GM23338 (cell line): ENCODE data around the gene GRM2. TPM values are rescaled to one million over a fixed set of nuclear protein-coding genes. Genes with fewer than 3 reads are reported as not detected.

ENCODE experiments used
- ATAC-seq: fragments of 200-7000 bp; cut with Tn5 transposase; 3 replicates; pipeline ENCODE4 v1.9.1; 2020
- DNase-seq: peaks from one replicate; pipeline ENCODE4 v3.0.0-alpha.2; 2015; ENCODE audit warnings: low spot score
- H2AFZ ChIP-seq: fragments of 200-600 bp; sonication (generic); 2 replicates; pipeline ENCODE4 v1.8.0; 2016; ENCODE audit warnings: antibody characterized with exemption, mild to moderate bottlenecking, moderate library complexity
- H3F3A ChIP-seq: fragments of 200-600 bp; sonication (generic); replicated peaks from 2 replicates; pipeline ENCODE4 v1.8.0; 2017; ENCODE audit warnings: antibody characterized with exemption, mixed run types, low read depth
- H3K27ac ChIP-seq: fragments of 200-600 bp; sonication (generic); 2 replicates; pipeline ENCODE4 v1.6.1; 2016; ENCODE audit warnings: low read depth
- H3K27me3 ChIP-seq: fragments of 200-600 bp; sonication (generic); 2 replicates; pipeline ENCODE4 v1.8.0; 2016; ENCODE audit warnings: mild to moderate bottlenecking, mixed run types, moderate library complexity; ENCODE audit not compliant: insufficient read depth
- H3K36me3 ChIP-seq: fragments of 200-600 bp; sonication (generic); 2 replicates; pipeline ENCODE4 v1.8.0; 2016; ENCODE audit warnings: mild to moderate bottlenecking; ENCODE audit not compliant: insufficient read depth
- H3K4me1 ChIP-seq: fragments of 200-600 bp; sonication (generic); 2 replicates; pipeline ENCODE4 v1.8.0; 2016; ENCODE audit warnings: mild to moderate bottlenecking, moderate library complexity; ENCODE audit not compliant: insufficient read depth
- H3K4me2 ChIP-seq: fragments of 200-600 bp; sonication (generic); 2 replicates; pipeline ENCODE4 v1.7.1; 2017; ENCODE audit warnings: mixed run types
- H3K4me3 ChIP-seq: fragments of 200-600 bp; sonication (generic); 2 replicates; pipeline ENCODE4 v1.6.1; 2016; ENCODE audit warnings: mixed run types
- H3K79me2 ChIP-seq: fragments of 200-600 bp; sonication (generic); replicated peaks from 2 replicates; pipeline ENCODE4 v1.8.0; 2017; ENCODE audit warnings: mild to moderate bottlenecking; ENCODE audit not compliant: insufficient read depth
- H3K9me2 ChIP-seq: fragments of 200-600 bp; sonication (generic); 2 replicates; pipeline ENCODE4 v1.8.0; 2017; ENCODE audit not compliant: insufficient read depth
- H4K20me1 ChIP-seq: fragments of 200-600 bp; sonication (generic); replicated peaks from 2 replicates; pipeline ENCODE4 v1.8.0; 2017; ENCODE audit warnings: mild to moderate bottlenecking; ENCODE audit not compliant: insufficient read depth
- H3K27ac Mint-ChIP-seq: 2 replicates; pipeline ENCODE4 v1.8.0; 2020; ENCODE audit warnings: inconsistent platforms, mild to moderate bottlenecking, moderate library complexity, mixed read lengths
- H3K27me3 Mint-ChIP-seq: 3 replicates; pipeline ENCODE4 v1.8.0; 2022; ENCODE audit warnings: low read depth, mild to moderate bottlenecking, moderate library complexity, mixed read lengths, inconsistent platforms; ENCODE audit not compliant: insufficient read depth, poor library complexity
- H3K36me3 Mint-ChIP-seq: 3 replicates; pipeline ENCODE4 v1.8.0; 2021; ENCODE audit warnings: low read depth, mild to moderate bottlenecking, inconsistent platforms, moderate library complexity, mixed read lengths
- H3K4me1 Mint-ChIP-seq: 3 replicates; pipeline ENCODE4 v1.8.0; 2020; ENCODE audit warnings: mild to moderate bottlenecking, inconsistent platforms, mixed read lengths
- H3K4me3 Mint-ChIP-seq: 3 replicates; pipeline ENCODE4 v1.8.0; 2021; ENCODE audit warnings: moderate library complexity, mild to moderate bottlenecking, inconsistent platforms, mixed read lengths
- H3K9me3 Mint-ChIP-seq: 3 replicates; pipeline ENCODE4 v1.8.0; 2020; ENCODE audit warnings: moderate library complexity, mild to moderate bottlenecking, inconsistent platforms, mixed read lengths
- CREB1 ChIP-seq: fragments of 250-450 bp; sonication (Bioruptor Pico); IDR thresholded peaks from 2 replicates; pipeline ENCODE4 v1.5.0; 2020; ENCODE audit warnings: low read depth, mild to moderate bottlenecking, moderate library complexity
- CTCF ChIP-seq, 2 experiments: fragments of 200-600 bp in 1 of 2; sonication (generic) in 1 of 2; conservative IDR thresholded peaks; 2 replicates each; pipeline versions ENCODE4 v1.5.1 to v1.6.1; 2016 to 2017; ENCODE audit warnings: antibody characterized with exemption in 2 of 2, low read depth in 2 of 2, mild to moderate bottlenecking in 2 of 2, moderate library complexity in 1 of 2
- ETS1 ChIP-seq: IDR thresholded peaks from 2 replicates; pipeline ENCODE4 v1.6.1; 2016; ENCODE audit warnings: antibody characterized with exemption
- EZH2 ChIP-seq: fragments of 200-600 bp; sonication (generic); IDR thresholded peaks from one replicate; pipeline ENCODE4 v1.8.0; 2017; ENCODE audit warnings: antibody characterized with exemption, mild to moderate bottlenecking, low read depth; ENCODE audit not compliant: unreplicated experiment
- EZH2phosphoT487 ChIP-seq: fragments of 200-600 bp; sonication (generic); IDR thresholded peaks from one replicate; pipeline ENCODE4 v1.8.1; 2018; ENCODE audit warnings: antibody characterized with exemption; ENCODE audit not compliant: unreplicated experiment
- JUNB ChIP-seq: IDR thresholded peaks from one replicate; pipeline ENCODE4 v1.6.1; 2016; ENCODE audit warnings: antibody characterized with exemption; ENCODE audit not compliant: unreplicated experiment
- NANOG ChIP-seq: IDR thresholded peaks from 2 replicates; pipeline ENCODE4 v1.6.1; 2016; ENCODE audit warnings: antibody characterized with exemption, borderline replicate concordance
- POLR2AphosphoS5 ChIP-seq: IDR thresholded peaks from 2 replicates; pipeline ENCODE4 v1.6.1; 2016; ENCODE audit warnings: antibody characterized with exemption, low read depth
- REST ChIP-seq: IDR thresholded peaks from one replicate; pipeline ENCODE4 v1.6.1; 2018; ENCODE audit warnings: antibody characterized with exemption; ENCODE audit not compliant: unreplicated experiment
- STAT1 ChIP-seq: IDR thresholded peaks from one replicate; pipeline ENCODE4 v1.6.1; 2016; ENCODE audit warnings: antibody characterized with exemption; ENCODE audit not compliant: unreplicated experiment
- ZNF114 ChIP-seq: fragments of 250-450 bp; sonication (Bioruptor Pico); IDR thresholded peaks from 2 replicates; pipeline ENCODE4 v1.5.0; 2020; ENCODE audit warnings: mild to moderate bottlenecking, moderate library complexity
- ZNF331 ChIP-seq: fragments of 250-450 bp; sonication (Bioruptor Pico); IDR thresholded peaks from 2 replicates; pipeline ENCODE4 v1.5.0; 2020; ENCODE audit warnings: low read depth, mild to moderate bottlenecking, moderate library complexity
- ZNF462 ChIP-seq: fragments of 250-450 bp; sonication (Bioruptor Pico); IDR thresholded peaks from 2 replicates; pipeline ENCODE4 v1.5.0; 2020; ENCODE audit warnings: mild to moderate bottlenecking, moderate library complexity
- polyA plus RNA-seq: library from polyadenylated mRNA; unstranded; fragments of >200 nt; fragmentation: Nextera tagmentation; extraction: Ambion mirVana; gene quantifications from 2 replicates; pipeline ENCODE4 v1.2.1, GENCODE V29; 2016
- total RNA-seq: library from RNA; depleted of rRNA; stranded (reverse); fragments of >200 nt; shearing (Covaris generic); gene quantifications from 2 replicates; pipeline ENCODE4 v1.2.3, GENCODE V29; 2014

GRM2 gene
- total and polyA plus RNA-seq, 2 experiments from 2014 or later: 2.1 to 5.1 TPM

- H3K4me2 ChIP-seq: no peak overlapping the region
- DNase-seq (no peak), ATAC-seq (no peak)
- H3K4me3 Mint-ChIP-seq: no peak overlapping the region
- no peak overlapping the region for H3K4me3 ChIP-seq
- H3K4me1 Mint-ChIP-seq: peaks cover 35% of the 10 kb centered on the region
- H4K20me1 ChIP-seq: no peaks in the 10 kb centered on the region
- H3K27ac Mint-ChIP-seq: no peak overlapping the region
- no peaks in the 10 kb centered on the region for H3K9me2 ChIP-seq
- no peak overlapping the region for H3K27ac ChIP-seq
- H3F3A ChIP-seq: peaks cover 13% of the 10 kb centered on the region; the same call in 1 of the 2 replicates
- TF ChIP-seq JUNB (no peak), ZNF114 (CRISPR knock-in tag) (no peak), REST (no peak), CTCF (conservative IDR thresholded peaks at IDR 0.05; ENCODE audit: low read depth in 2 of 2) (no peak), STAT1 (no peak), ZNF462 (CRISPR knock-in tag) (no peak), NANOG (no peak), EZH2 (no peak), ETS1 (no peak), ZNF331 (CRISPR knock-in tag) (no peak), EZH2phosphoT487 (no peak), POLR2AphosphoS5 (no peak), CREB1 (no peak)
- no peaks in the 10 kb centered on the region; the same call in 2 of the 3 replicates for H3K9me3 Mint-ChIP-seq
- no peaks in the 10 kb centered on the region; the same call in 2 of the 3 replicates for H3K36me3 Mint-ChIP-seq
- no peaks in the 10 kb centered on the region for H3K27me3 ChIP-seq
- H3K79me2 ChIP-seq: no peaks in the 10 kb centered on the region
- H3K4me1 ChIP-seq: peaks cover 15% of the 10 kb centered on the region
- no peak overlapping the region for H2AFZ ChIP-seq
- no peaks in the 10 kb centered on the region for H3K36me3 ChIP-seq
- H3K27me3 Mint-ChIP-seq: peaks cover 21% of the 10 kb centered on the region
Measured at GRCh38 chr3:51673181-51673801, 33.6 kb upstream of the GRM2 start.
